Gastroesophageal sphincter (tissue), 4 donors: ENCODE measurements around the gene SGTA. TPM values are rescaled to one million over a fixed set of nuclear protein-coding genes. Genes with fewer than 3 reads are reported as not detected.

ENCODE experiments used
- ATAC-seq: fragments of 150-250 bp; one replicate; pipeline ENCODE4 v1.9.1; 2016; ENCODE audit warnings: mild to moderate bottlenecking, moderate library complexity
- H3K27ac ChIP-seq, 4 donors: fragments of 200-600 bp; sonication (generic) in 3 of 4; 1 replicate in 3 of 4; 2 replicates in 1 of 4; pipeline ENCODE4 v1.5.1; 2016 to 2019
- H3K27me3 ChIP-seq: fragments of 200-600 bp; sonication (generic); one replicate; pipeline ENCODE4 v1.5.1; 2019
- H3K36me3 ChIP-seq, 2 donors: fragments of 200-600 bp; sonication (generic); one replicate each; pipeline ENCODE4 v1.5.1; 2019; ENCODE audit warnings: control low read depth in 1 of 2
- H3K4me1 ChIP-seq, 3 donors: fragments of 200-600 bp; sonication (generic); 1 replicate in 2 of 3; 2 replicates in 1 of 3; pipeline ENCODE4 v1.5.1; 2016 to 2019; ENCODE audit warnings: control low read depth in 2 of 3
- H3K4me3 ChIP-seq, 2 donors: fragments of 200-600 bp; sonication (generic); one replicate each; pipeline ENCODE4 v1.5.1; 2019; ENCODE audit warnings: mild to moderate bottlenecking in 1 of 2, moderate library complexity in 1 of 2
- H3K9me3 ChIP-seq, 3 donors: fragments of 200-600 bp; sonication (generic); one replicate each; pipeline ENCODE4 v1.5.1; 2017 to 2019; ENCODE audit warnings: control low read depth in 2 of 3
- EP300 ChIP-seq: sonication (generic); formaldehyde crosslinking; IDR thresholded peaks from one replicate; pipeline ENCODE4 v1.6.1; 2017; ENCODE audit warnings: antibody characterized with exemption, mild to moderate bottlenecking
- POLR2A ChIP-seq, 2 donors: fragments of 450-650 bp; IDR thresholded peaks; one replicate each; pipeline ENCODE4 v1.6.1; 2017; ENCODE audit warnings: antibody characterized with exemption in 2 of 2, mild to moderate bottlenecking in 2 of 2, moderate library complexity in 1 of 2
- POLR2AphosphoS5 ChIP-seq: sonication (generic); formaldehyde crosslinking; IDR thresholded peaks from one replicate; pipeline ENCODE4 v1.6.1; 2017; ENCODE audit warnings: antibody characterized with exemption
- WGBS, 2 donors: methylation state at CpG; one replicate each; pipeline ENCODE4 v1.1.5; 2018; ENCODE audit warnings: low coverage in 1 of 2; 5-methylcytosine and 5-hydroxymethylcytosine counted together
- total RNA-seq, 4 donors: library from RNA; depleted of rRNA; stranded (reverse); fragments of >200 nt; gene quantifications; one replicate each; pipeline ENCODE4 v1.1.0, GENCODE V29; 2016
- TF ChIP-seq, protein P1 (sequence below), 4 experiments: fragments of 200-600 bp in 2 of 4; fragments of 450-650 bp in 2 of 4; sonication (generic) in 1 of 4; IDR thresholded peaks; one replicate each; pipeline ENCODE4 v1.5.1; 2017 to 2019; ENCODE audit warnings: antibody characterized with exemption in 4 of 4, mild to moderate bottlenecking in 2 of 4, moderate library complexity in 2 of 4

SGTA gene
- total RNA-seq, 4 donors from 2014 or later = 45.3 to 65.5 (median 47.2) TPM

DNA sequence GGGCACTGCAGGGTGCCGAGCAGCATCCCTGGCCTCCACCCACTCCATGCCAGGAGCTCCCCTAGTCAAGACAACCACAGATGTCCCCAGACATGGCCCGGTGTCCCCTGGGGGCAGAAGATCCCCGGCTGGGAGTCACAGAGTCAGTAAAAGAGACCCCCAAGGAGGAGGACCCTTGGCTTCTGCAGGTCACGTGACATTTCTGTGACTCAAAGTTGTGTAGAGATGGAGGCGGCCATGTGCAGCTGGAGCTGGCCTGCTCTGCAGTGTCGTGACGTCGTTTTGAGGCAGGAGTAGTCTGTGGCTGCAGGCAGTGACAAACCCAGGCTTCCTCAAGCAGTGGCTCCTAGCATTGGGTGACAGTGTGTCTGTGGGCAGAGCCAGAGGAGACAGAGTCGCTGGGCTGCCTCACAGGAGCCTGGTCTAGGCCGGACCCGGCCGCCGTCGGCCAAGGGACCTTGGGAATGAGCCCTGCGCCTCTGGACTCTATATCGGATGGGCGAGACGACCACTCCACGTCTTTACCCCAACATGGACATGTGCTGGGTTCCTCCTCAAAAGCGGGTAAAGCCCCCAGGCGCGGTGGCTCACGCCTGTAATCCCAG lies 54.2 kb downstream of the SGTA start:
- no CpG with 5 or more reads among the region's 23 CpGs for WGBS, 2 donors
- Histone ChIP-seq H3K9me3 (no peaks in the 10 kb centered on the region), H3K36me3 (peaks cover 0 to 26% of the 10 kb centered on the region in 2 donors), H3K27me3 (peaks cover 30% of the 10 kb centered on the region), H3K4me3 (no peak overlapping the region), H3K27ac (no peak overlapping the region), H3K4me1 (peaks cover 0 to 3% (median 0%) of the 10 kb centered on the region in 3 donors)
- ATAC-seq = no peak
- TF ChIP-seq EP300 = no peak
- TF ChIP-seq POLR2AphosphoS5 = no peak
- TF ChIP-seq POLR2A (IDR thresholded peaks at IDR 0.05) = no peak
- TF ChIP-seq, protein P1, sequence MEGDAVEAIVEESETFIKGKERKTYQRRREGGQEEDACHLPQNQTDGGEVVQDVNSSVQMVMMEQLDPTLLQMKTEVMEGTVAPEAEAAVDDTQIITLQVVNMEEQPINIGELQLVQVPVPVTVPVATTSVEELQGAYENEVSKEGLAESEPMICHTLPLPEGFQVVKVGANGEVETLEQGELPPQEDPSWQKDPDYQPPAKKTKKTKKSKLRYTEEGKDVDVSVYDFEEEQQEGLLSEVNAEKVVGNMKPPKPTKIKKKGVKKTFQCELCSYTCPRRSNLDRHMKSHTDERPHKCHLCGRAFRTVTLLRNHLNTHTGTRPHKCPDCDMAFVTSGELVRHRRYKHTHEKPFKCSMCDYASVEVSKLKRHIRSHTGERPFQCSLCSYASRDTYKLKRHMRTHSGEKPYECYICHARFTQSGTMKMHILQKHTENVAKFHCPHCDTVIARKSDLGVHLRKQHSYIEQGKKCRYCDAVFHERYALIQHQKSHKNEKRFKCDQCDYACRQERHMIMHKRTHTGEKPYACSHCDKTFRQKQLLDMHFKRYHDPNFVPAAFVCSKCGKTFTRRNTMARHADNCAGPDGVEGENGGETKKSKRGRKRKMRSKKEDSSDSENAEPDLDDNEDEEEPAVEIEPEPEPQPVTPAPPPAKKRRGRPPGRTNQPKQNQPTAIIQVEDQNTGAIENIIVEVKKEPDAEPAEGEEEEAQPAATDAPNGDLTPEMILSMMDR (IDR thresholded peaks at IDR 0.05) = no peak

DNA sequence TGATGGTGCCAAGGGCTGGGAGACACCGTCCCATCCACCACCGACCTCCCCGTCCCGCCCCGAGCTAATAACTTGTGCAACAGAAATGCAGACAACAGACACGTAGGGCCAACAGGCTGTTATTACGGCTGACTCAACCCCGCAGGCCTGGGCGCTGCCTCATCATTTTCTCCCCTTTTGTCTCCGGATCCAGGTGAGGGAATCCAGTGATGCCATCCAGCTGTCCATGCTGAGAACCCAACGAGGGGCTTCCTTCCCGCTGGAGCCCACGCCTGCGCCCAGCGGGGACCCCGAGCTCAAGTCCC lies 55.5 kb downstream of the SGTA start:
- H3K27me3 ChIP-seq = peaks cover 37% of the 10 kb centered on the region
- H3K27ac ChIP-seq = no peak overlapping the region
- 47% methylated on average over 5 of the region's 16 CpGs; no CpG with 5 or more reads in 1 of the 2 donors for WGBS, 2 donors
- H3K9me3 ChIP-seq = no peaks in the 10 kb centered on the region
- H3K4me3 ChIP-seq = no peak overlapping the region
- no peak for TF ChIP-seq POLR2A (IDR thresholded peaks at IDR 0.05)
- TF ChIP-seq EP300 = no peak
- TF ChIP-seq, protein P1 (IDR thresholded peaks at IDR 0.05) = no peak
- TF ChIP-seq POLR2AphosphoS5 = no peak
- peaks cover 0 to 13% of the 10 kb centered on the region in 2 donors for H3K36me3 ChIP-seq
- ATAC-seq = no peak
- H3K4me1 ChIP-seq = peaks cover 0 to 16% (median 8%) of the 10 kb centered on the region in 3 donors

DNA sequence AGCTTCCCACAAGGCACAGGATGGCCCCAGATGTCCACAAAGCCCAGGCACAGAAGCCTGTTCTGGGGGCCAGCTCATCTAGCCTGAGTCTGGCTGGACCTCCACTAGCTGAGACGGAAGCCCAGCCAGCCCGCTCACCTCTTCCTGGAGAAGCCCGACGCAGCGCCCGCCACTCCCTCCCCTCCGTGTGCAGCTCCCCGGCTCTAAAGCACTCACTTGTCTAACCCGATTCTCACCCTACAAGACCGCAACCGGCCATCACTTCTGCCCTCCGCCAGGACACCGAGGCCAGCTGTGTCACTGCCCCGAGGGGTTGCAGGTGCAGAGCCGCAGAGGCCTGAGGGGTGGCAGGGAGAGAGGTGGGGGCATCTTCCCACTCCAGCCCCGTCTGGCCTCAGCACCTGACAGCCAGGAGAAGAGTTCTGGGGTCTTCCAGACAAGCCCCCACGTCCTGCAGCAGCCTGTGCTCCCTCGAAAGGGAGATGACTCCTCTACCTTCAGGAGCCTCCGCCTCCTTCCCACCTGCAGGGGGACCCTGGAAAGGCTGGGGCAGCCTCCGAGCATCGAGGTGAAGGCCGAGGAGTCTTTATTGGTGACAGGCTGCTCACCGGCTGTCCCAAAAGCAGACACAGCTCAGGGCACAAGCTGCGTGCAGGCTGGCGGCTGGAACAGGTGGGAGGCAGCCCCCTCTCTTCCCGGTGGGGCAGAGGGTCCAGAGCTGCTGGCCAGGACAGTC lies 56.0 kb downstream of the SGTA start:
- H3K27me3 ChIP-seq = peaks cover 39% of the 10 kb centered on the region
- H3K36me3 ChIP-seq = peaks cover 0 to 8% of the 10 kb centered on the region in 2 donors
- H3K27ac ChIP-seq = no peak overlapping the region
- no peak overlapping the region for H3K4me3 ChIP-seq
- WGBS, 2 donors = no CpG with 5 or more reads among the region's 26 CpGs
- peaks cover 0 to 21% (median 10%) of the 10 kb centered on the region in 3 donors for H3K4me1 ChIP-seq
- TF ChIP-seq, protein P1 (IDR thresholded peaks at IDR 0.05) = no peak
- TF ChIP-seq EP300 = no peak
- TF ChIP-seq POLR2A (IDR thresholded peaks at IDR 0.05) = no peak
- TF ChIP-seq POLR2AphosphoS5 = no peak
- H3K9me3 ChIP-seq = no peaks in the 10 kb centered on the region
- ATAC-seq = no peak

DNA sequence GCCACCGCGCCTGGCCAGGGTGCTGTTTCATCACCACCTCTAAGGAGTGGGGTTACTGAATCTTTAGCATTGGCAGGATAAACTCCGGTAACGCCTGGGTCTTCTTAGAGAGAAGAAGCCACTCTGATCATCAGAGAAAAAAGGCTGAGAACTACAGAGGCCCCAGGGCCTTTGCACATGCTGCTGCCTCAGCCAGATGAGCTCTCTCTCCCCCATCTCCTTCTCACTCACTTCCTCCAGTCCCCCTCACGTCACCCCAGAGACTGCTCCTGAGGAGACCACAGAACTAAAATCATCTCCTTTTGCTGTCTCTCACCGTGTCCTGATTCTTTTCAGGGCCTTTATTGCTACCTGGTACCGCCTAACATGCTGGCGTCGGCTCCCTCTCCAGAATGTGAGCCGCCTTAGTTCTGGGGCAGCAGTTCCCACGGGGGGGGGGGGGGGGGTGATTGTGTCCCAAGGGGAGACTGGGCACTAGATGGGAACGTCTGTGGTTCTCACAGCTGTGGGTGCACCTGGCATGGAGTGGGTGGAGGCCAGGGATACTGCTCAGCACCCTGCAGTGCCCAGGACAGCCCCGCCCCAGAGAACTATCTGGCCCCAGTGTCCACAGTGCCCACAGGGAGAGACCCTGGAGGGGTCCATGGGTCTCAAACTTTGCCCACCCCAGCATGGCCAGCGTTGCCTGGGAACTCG lies 56.8 kb downstream of the SGTA start:
- peaks cover 47% of the 10 kb centered on the region for H3K27me3 ChIP-seq
- no peak for TF ChIP-seq EP300
- TF ChIP-seq POLR2A (IDR thresholded peaks at IDR 0.05) = no peak
- ATAC-seq = no peak
- peaks cover 0 to 29% (median 10%) of the 10 kb centered on the region in 3 donors for H3K4me1 ChIP-seq
- no peaks in the 10 kb centered on the region for H3K9me3 ChIP-seq
- no peak overlapping the region for H3K27ac ChIP-seq
- 54 to 80% methylated on average over 2 to 3 of the region's 15 CpGs for WGBS, 2 donors
- H3K36me3 ChIP-seq = peaks cover 0 to under 1% of the 10 kb centered on the region in 2 donors
- no peak overlapping the region for H3K4me3 ChIP-seq

DNA sequence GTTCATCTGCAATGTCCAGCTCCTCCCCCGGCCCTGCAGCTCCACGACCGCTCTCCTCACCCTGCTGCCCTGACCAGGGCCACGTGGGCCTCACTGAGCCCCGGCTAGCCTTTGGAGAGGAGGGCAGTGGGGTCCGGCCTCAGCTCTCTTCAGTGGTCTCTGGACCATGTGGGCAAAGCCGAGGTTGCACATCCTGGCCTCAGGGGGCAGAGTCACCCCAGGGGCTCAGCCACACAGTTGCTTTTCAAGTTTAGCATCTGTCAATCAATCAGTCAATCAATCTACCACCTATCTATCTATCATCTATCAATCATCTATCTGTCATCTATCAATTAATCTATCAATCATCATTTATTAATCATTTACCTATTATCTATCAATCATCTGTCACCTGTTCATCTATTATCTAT lies 58.9 kb downstream of the SGTA start:
- no peak for TF ChIP-seq POLR2A (IDR thresholded peaks at IDR 0.05)
- TF ChIP-seq, protein P1 (IDR thresholded peaks at IDR 0.05) = no peak
- no peak for TF ChIP-seq EP300
- no peak for TF ChIP-seq POLR2AphosphoS5
- Histone ChIP-seq H3K27ac (peak overlapping the region in 2 of 4 donors; percentile 82 to 84), H3K9me3 (no peaks in the 10 kb centered on the region), H3K4me3 (no peak overlapping the region), H3K4me1 (peaks cover 0 to 47% (median 20%) of the 10 kb centered on the region in 3 donors), H3K36me3 (no peaks in the 10 kb centered on the region), H3K27me3 (peaks cover 67% of the 10 kb centered on the region)
- ATAC-seq = no peak
- 48% methylated on average over 4 of the region's 7 CpGs; no CpG with 5 or more reads in 1 of the 2 donors for WGBS, 2 donors
